Hepatocyte (in vitro differentiated cells): ENCODE data around the gene SATB2. TPM values are rescaled to one million over a fixed set of nuclear protein-coding genes. Genes with fewer than 3 reads are reported as not detected.

Experiments used
- DNase-seq: peaks from one replicate; pipeline ENCODE4 v3.0.0-alpha.2; 2016; ENCODE audit warnings: low spot score
- H2AFZ ChIP-seq: fragments of 200-600 bp; sonication (generic); 2 replicates; pipeline ENCODE4 v1.6.0; 2016; ENCODE audit warnings: antibody characterized with exemption, mild to moderate bottlenecking
- H3K27ac ChIP-seq: fragments of 200-600 bp; sonication (generic); 2 replicates; pipeline ENCODE4 v1.5.1; 2016; ENCODE audit warnings: mild to moderate bottlenecking
- H3K27me3 ChIP-seq: fragments of 200-600 bp; sonication (generic); 2 replicates; pipeline ENCODE4 v1.6.1; 2016
- H3K36me3 ChIP-seq: fragments of 200-600 bp; sonication (generic); replicated peaks from 2 replicates; pipeline ENCODE4 v1.5.1; 2016; ENCODE audit warnings: low read depth; ENCODE audit not compliant: insufficient read depth
- H3K4me1 ChIP-seq: fragments of 200-600 bp; sonication (generic); 2 replicates; pipeline ENCODE4 v1.5.1; 2016; ENCODE audit warnings: mild to moderate bottlenecking, moderate library complexity; ENCODE audit not compliant: insufficient read depth
- H3K4me2 ChIP-seq: fragments of 200-600 bp; sonication (generic); 2 replicates; pipeline ENCODE4 v1.6.0; 2016
- H3K4me3 ChIP-seq: fragments of 200-600 bp; sonication (generic); 2 replicates; pipeline ENCODE4 v1.5.1; 2016; ENCODE audit warnings: mild to moderate bottlenecking
- H3K79me2 ChIP-seq: fragments of 200-600 bp; sonication (generic); 2 replicates; pipeline ENCODE4 v1.6.0; 2017; ENCODE audit warnings: mild to moderate bottlenecking
- H3K9me2 ChIP-seq: fragments of 200-600 bp; sonication (generic); replicated peaks from 2 replicates; pipeline ENCODE4 v1.6.0; 2017; ENCODE audit warnings: mild to moderate bottlenecking; ENCODE audit not compliant: insufficient read depth
- H3K9me3 ChIP-seq: fragments of 200-600 bp; sonication (generic); 2 replicates; pipeline ENCODE4 v1.5.1; 2016; ENCODE audit warnings: low read depth, mild to moderate bottlenecking
- H4K20me1 ChIP-seq: fragments of 200-600 bp; sonication (generic); 2 replicates; pipeline ENCODE4 v1.6.0; 2016; ENCODE audit warnings: mild to moderate bottlenecking; ENCODE audit not compliant: insufficient read depth, poor library complexity, severe bottlenecking
- EZH2 ChIP-seq: fragments of 200-600 bp; sonication (generic); IDR thresholded peaks from 2 replicates; pipeline ENCODE4 v1.6.1; 2016; ENCODE audit warnings: antibody characterized with exemption, mild to moderate bottlenecking, borderline replicate concordance
- EZH2phosphoT487 ChIP-seq: fragments of 200-600 bp; sonication (generic); IDR thresholded peaks from one replicate; pipeline ENCODE4 v1.6.1; 2018; ENCODE audit warnings: antibody characterized with exemption, mild to moderate bottlenecking, low read depth, moderate library complexity; ENCODE audit not compliant: unreplicated experiment, severe bottlenecking
- WGBS: methylation state at CpG from one replicate; pipeline ENCODE4 v1.1.6; 2016; ENCODE audit warnings: low lambda C conversion rate; ENCODE audit errors: missing lambda C conversion rate; 5-methylcytosine and 5-hydroxymethylcytosine counted together
- polyA plus RNA-seq: library from polyadenylated mRNA; unstranded; fragments of >200 nt; fragmentation: Nextera tagmentation; extraction: Ambion mirVana; gene quantifications from 2 replicates; pipeline ENCODE4 v1.2.1, GENCODE V29; 2016
- total RNA-seq: library from RNA; depleted of rRNA; stranded (reverse); fragments of >200 nt; gene quantifications from 2 replicates; pipeline ENCODE4 v1.2.3, GENCODE V29; 2014
- TF ChIP-seq, protein P1 (sequence below): fragments of 200-600 bp; sonication (generic); IDR thresholded peaks from 2 replicates; pipeline ENCODE4 v1.5.1; 2016; ENCODE audit warnings: antibody characterized with exemption, mild to moderate bottlenecking; ENCODE audit not compliant: poor library complexity

SATB2 gene
- total and polyA plus RNA-seq, 2 experiments from 2014 or later, result 1.9 to 8.7 TPM

DNA sequence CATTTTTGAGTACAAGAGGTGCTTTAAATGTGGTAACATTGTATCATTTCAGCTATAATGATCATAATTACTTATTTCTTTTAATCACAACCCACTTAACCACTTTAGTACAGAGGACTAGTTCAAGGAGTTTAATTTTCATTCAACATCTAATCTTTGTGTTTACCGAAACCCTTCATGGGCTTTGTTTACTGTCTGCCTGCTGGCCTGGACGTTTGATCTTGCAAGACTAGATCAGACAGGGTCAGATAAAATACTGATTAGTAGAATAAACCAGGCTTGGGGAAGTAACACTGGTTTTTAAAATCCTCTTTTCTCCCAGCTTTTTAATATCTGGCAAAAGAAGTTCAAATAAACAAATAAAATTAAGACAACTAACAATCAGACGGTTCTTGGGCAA lies 93.6 kb downstream of the SATB2 start:
- no peak overlapping the region for H2AFZ ChIP-seq
- TF ChIP-seq, protein P1, sequence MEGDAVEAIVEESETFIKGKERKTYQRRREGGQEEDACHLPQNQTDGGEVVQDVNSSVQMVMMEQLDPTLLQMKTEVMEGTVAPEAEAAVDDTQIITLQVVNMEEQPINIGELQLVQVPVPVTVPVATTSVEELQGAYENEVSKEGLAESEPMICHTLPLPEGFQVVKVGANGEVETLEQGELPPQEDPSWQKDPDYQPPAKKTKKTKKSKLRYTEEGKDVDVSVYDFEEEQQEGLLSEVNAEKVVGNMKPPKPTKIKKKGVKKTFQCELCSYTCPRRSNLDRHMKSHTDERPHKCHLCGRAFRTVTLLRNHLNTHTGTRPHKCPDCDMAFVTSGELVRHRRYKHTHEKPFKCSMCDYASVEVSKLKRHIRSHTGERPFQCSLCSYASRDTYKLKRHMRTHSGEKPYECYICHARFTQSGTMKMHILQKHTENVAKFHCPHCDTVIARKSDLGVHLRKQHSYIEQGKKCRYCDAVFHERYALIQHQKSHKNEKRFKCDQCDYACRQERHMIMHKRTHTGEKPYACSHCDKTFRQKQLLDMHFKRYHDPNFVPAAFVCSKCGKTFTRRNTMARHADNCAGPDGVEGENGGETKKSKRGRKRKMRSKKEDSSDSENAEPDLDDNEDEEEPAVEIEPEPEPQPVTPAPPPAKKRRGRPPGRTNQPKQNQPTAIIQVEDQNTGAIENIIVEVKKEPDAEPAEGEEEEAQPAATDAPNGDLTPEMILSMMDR, result no peak
- TF ChIP-seq EZH2, result no peak
- TF ChIP-seq EZH2phosphoT487, result no peak
- H3K27me3 ChIP-seq, result no peaks in the 10 kb centered on the region
- DNase-seq, result no peak
- no peaks in the 10 kb centered on the region for H3K9me2 ChIP-seq
- no peaks in the 10 kb centered on the region for H3K4me1 ChIP-seq
- H3K27ac ChIP-seq, result no peak overlapping the region
- no peak overlapping the region for H3K4me3 ChIP-seq
- no peaks in the 10 kb centered on the region for H3K36me3 ChIP-seq
- H3K9me3 ChIP-seq, result no peaks in the 10 kb centered on the region
- no peaks in the 10 kb centered on the region for H4K20me1 ChIP-seq
- WGBS, result 25% methylated on average over 3 of the region's 3 CpGs
- H3K4me2 ChIP-seq, result no peak overlapping the region
- H3K79me2 ChIP-seq, result no peaks in the 10 kb centered on the region

DNA sequence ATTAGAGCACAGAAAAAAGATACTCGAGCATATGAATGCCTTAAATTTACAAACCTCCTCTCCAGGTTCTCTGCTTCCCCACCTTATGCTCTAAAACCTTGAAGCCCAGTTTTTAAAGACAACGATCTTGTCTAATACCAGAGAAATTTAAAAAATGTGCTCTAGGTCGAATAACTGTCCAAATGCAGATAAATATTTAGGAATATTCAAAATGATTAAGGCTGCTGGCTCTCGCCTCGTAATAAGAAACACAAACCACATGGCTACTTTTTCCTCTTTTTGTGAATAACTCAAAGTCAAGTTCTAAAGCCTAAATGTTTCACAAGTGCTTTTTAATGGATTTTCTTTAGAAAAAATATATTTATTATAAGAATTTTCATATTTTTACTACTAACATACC lies 101.3 kb downstream of the SATB2 start:
- Histone ChIP-seq H4K20me1 (no peaks in the 10 kb centered on the region), H3K4me3 (no peak overlapping the region), H3K27me3 (no peaks in the 10 kb centered on the region), H2AFZ (no peak overlapping the region), H3K27ac (no peak overlapping the region), H3K36me3 (no peaks in the 10 kb centered on the region), H3K4me1 (no peaks in the 10 kb centered on the region), H3K9me2 (no peaks in the 10 kb centered on the region), H3K9me3 (no peaks in the 10 kb centered on the region), H3K79me2 (no peaks in the 10 kb centered on the region), H3K4me2 (no peak overlapping the region)
- TF ChIP-seq, protein P1, result no peak
- no peak for DNase-seq
- 56% methylated on average over 5 of the region's 5 CpGs for WGBS

DNA sequence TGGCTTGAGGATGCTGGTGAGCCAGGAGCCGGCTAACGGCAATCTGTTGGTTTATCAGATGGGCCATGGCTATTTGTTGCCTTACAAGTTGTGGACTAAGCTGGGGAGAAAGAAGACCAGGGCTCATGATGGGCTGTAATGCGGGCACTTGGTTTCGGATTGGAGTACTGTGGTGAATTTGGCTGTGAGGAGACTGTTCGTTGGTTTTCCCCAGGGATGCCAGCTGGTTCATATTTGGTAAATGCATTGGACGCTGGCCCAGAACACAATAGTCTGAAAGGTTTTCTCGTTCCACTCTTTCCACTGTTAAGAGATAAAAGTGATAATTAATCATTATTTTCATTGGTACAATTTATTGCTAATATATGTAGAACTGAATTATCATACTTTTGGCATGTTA lies 108.9 kb downstream of the SATB2 start:
- no peak for DNase-seq
- H3K4me3 ChIP-seq, result no peak overlapping the region
- no peaks in the 10 kb centered on the region for H3K4me1 ChIP-seq
- H3K9me2 ChIP-seq, result no peaks in the 10 kb centered on the region
- H3K27ac ChIP-seq, result no peak overlapping the region
- H2AFZ ChIP-seq, result no peak overlapping the region
- no peaks in the 10 kb centered on the region for H3K36me3 ChIP-seq
- H3K4me2 ChIP-seq, result no peak overlapping the region
- H3K9me3 ChIP-seq, result no peaks in the 10 kb centered on the region
- TF ChIP-seq, protein P1, result no peak
- no peak for TF ChIP-seq EZH2phosphoT487
- TF ChIP-seq EZH2, result no peak
- no peaks in the 10 kb centered on the region for H4K20me1 ChIP-seq
- no peaks in the 10 kb centered on the region for H3K79me2 ChIP-seq
- no peaks in the 10 kb centered on the region for H3K27me3 ChIP-seq
- 90% methylated on average over 7 of the region's 7 CpGs for WGBS

DNA sequence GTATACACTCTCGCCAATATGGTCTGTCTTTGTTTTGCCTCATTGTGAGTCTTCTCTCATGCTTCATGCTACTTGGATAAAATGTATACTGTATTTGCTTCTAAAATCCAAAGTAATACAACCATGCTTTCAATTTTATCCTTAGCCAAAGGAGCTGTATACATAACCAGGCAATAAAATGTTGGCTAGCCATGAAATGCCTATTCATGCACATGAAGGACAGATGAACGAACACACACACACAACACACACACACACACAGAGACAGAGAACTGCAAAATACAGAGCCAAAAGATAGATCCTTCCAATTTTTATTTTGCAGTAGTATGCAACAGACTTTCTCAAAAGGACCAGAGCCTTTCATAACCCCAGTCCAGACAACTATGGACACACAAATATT lies 113.7 kb downstream of the SATB2 start:
- no peaks in the 10 kb centered on the region for H3K9me2 ChIP-seq
- H3K27ac ChIP-seq, result no peak overlapping the region
- H3K4me2 ChIP-seq, result no peak overlapping the region
- 88% methylated on average over 2 of the region's 2 CpGs for WGBS
- no peaks in the 10 kb centered on the region for H3K27me3 ChIP-seq
- no peak for TF ChIP-seq EZH2
- TF ChIP-seq EZH2phosphoT487, result no peak
- TF ChIP-seq, protein P1, result no peak
- no peaks in the 10 kb centered on the region for H4K20me1 ChIP-seq
- no peaks in the 10 kb centered on the region for H3K9me3 ChIP-seq
- H2AFZ ChIP-seq, result no peak overlapping the region
- no peak for DNase-seq
- no peaks in the 10 kb centered on the region for H3K4me1 ChIP-seq
- no peak overlapping the region for H3K4me3 ChIP-seq
- no peaks in the 10 kb centered on the region for H3K36me3 ChIP-seq
- H3K79me2 ChIP-seq, result no peaks in the 10 kb centered on the region
